Endothelial cell of umbilical vein (primary cell): ENCODE measurements around the gene IL18. TPM values are rescaled to one million over a fixed set of nuclear protein-coding genes. Genes with fewer than 3 reads are reported as not detected.

ENCODE experiments used
- BruUV-seq: library from RNA; stranded (reverse); fragments of 400-500 nt; replicated peaks from 2 replicates; lab custom pipeline; 2021; lab: Mats Ljungman, UMichigan
- CTCF ChIA-PET: fragments of 300-600, 350-600 bp; sonication (Branson Sonifier 250); formaldehyde crosslinking; loops from one replicate; lab custom pipeline; 2021; ENCODE audit warnings: antibody characterized with exemption, inconsistent platforms; lab: Charles Lee
- POLR2A ChIA-PET: fragments of 300-600, 350-600 bp; sonication (Branson Sonifier 250); formaldehyde crosslinking; loops from one replicate; lab custom pipeline; 2021; ENCODE audit warnings: antibody characterized with exemption, inconsistent platforms; lab: Charles Lee
- DNase-seq: peaks from one replicate; pipeline ENCODE4 v3.0.0-alpha.2; 2011; ENCODE audit warnings: low read depth, low spot score
- FAIRE-seq: peaks from 2 replicates; lab custom pipeline; 2011; peaks lifted over from hg19 to GRCh38; lab: Jason Lieb, UNC
- H2AFZ ChIP-seq: 2 replicates; pipeline ENCODE4 v1.6.0; 2012; ENCODE audit warnings: low read depth, low read length, control low read depth, inconsistent platforms
- H3K27ac ChIP-seq: 2 replicates; pipeline ENCODE4 v1.5.1; 2011; ENCODE audit warnings: low read depth, mild to moderate bottlenecking, control low read depth, low read length, moderate library complexity; ENCODE audit not compliant: insufficient read depth
- H3K27me3 ChIP-seq, 2 experiments: 2 replicates each; pipeline versions ENCODE4 v1.6.0 to v1.6.1; 2011; ENCODE audit warnings: low read length in 2 of 2, mixed read lengths in 1 of 2; ENCODE audit not compliant: control insufficient read depth in 2 of 2, insufficient read depth in 2 of 2
- H3K36me3 ChIP-seq, 2 experiments: 2 replicates in 1 of 2; 3 replicates in 1 of 2; pipeline ENCODE4 v1.5.1; 2011; ENCODE audit warnings: low read length in 2 of 2, mild to moderate bottlenecking in 1 of 2, moderate library complexity in 1 of 2; ENCODE audit not compliant: control insufficient read depth in 2 of 2, insufficient read depth in 2 of 2; ENCODE audit errors: extremely low read depth in 1 of 2
- H3K4me1 ChIP-seq: 3 replicates; pipeline ENCODE4 v1.5.1; 2011; ENCODE audit warnings: mild to moderate bottlenecking, low read length; ENCODE audit not compliant: control insufficient read depth, insufficient read depth; ENCODE audit errors: extremely low read depth
- H3K4me2 ChIP-seq: 2 replicates; pipeline ENCODE4 v1.6.1; 2011; ENCODE audit warnings: low read length, control low read depth, mixed read lengths; ENCODE audit not compliant: insufficient read depth
- H3K4me3 ChIP-seq, 3 experiments: fragments of 200-600 bp in 1 of 3; sonication (generic), shearing (Covaris generic) in 1 of 3; replicated peaks in 1 of 3; 2 replicates each; pipeline ENCODE4 v1.5.1; 2011 to 2016; ENCODE audit warnings: control low read depth in 3 of 3, low read length in 3 of 3, mild to moderate bottlenecking in 2 of 3, inconsistent platforms in 1 of 3, low read depth in 1 of 3, moderate library complexity in 1 of 3; ENCODE audit not compliant: insufficient read depth in 1 of 3
- H3K79me2 ChIP-seq: 2 replicates; pipeline ENCODE4 v1.6.0; 2012; ENCODE audit warnings: low read length, inconsistent platforms; ENCODE audit not compliant: control insufficient read depth, insufficient read depth
- H3K9ac ChIP-seq: replicated peaks from 2 replicates; pipeline ENCODE3; 2011; ENCODE audit warnings: low read length, control low read depth; ENCODE audit not compliant: insufficient read depth; ENCODE audit errors: extremely low read depth
- H3K9me1 ChIP-seq: replicated peaks from 3 replicates; pipeline ENCODE4 v1.6.0; 2011; ENCODE audit warnings: mild to moderate bottlenecking, low read length; ENCODE audit not compliant: control insufficient read depth, insufficient read depth; ENCODE audit errors: extremely low read depth
- H3K9me3 ChIP-seq: replicated peaks from 2 replicates; pipeline ENCODE4 v1.5.1; 2012; ENCODE audit warnings: low read length, inconsistent platforms; ENCODE audit not compliant: control insufficient read depth, insufficient read depth
- H4K20me1 ChIP-seq: replicated peaks from 2 replicates; pipeline ENCODE3; 2011; ENCODE audit warnings: mild to moderate bottlenecking, low read length; ENCODE audit not compliant: control insufficient read depth, insufficient read depth; ENCODE audit errors: extremely low read depth
- CTCF ChIP-seq, 2 donors: IDR thresholded peaks; 1 replicate in 1 of 2; 2 replicates in 1 of 2; pipeline ENCODE4 v1.5.1; 2011; ENCODE audit warnings: low read length in 2 of 2, mild to moderate bottlenecking in 2 of 2, moderate library complexity in 2 of 2, control low read depth in 1 of 2, inconsistent platforms in 1 of 2, low read depth in 1 of 2; ENCODE audit not compliant: insufficient read depth in 1 of 2; ENCODE audit errors: extremely low read depth in 1 of 2
- EZH2 ChIP-seq: IDR thresholded peaks from 2 replicates; pipeline ENCODE4 v1.6.1; 2012; ENCODE audit warnings: borderline replicate concordance, low read depth, mild to moderate bottlenecking, moderate library complexity, low read length, inconsistent platforms; ENCODE audit not compliant: severe bottlenecking
- FOS ChIP-seq: IDR thresholded peaks from 2 replicates; pipeline ENCODE4 v1.6.1; 2011; ENCODE audit warnings: mild to moderate bottlenecking, low read length, moderate library complexity, borderline replicate concordance; ENCODE audit not compliant: insufficient read depth
- GATA2 ChIP-seq: IDR thresholded peaks from 2 replicates; pipeline ENCODE4 v1.7.0; 2011; ENCODE audit warnings: low read depth, mild to moderate bottlenecking, moderate library complexity, mixed read lengths, low read length; ENCODE audit not compliant: insufficient read length, insufficient read depth
- JUN ChIP-seq: IDR thresholded peaks from 2 replicates; pipeline ENCODE4 v1.6.1; 2011; ENCODE audit warnings: borderline replicate concordance, low read depth; ENCODE audit not compliant: insufficient read length, insufficient read depth
- MAX ChIP-seq: IDR thresholded peaks from 2 replicates; pipeline ENCODE4 v1.6.1; 2011; ENCODE audit not compliant: insufficient read depth, insufficient read length
- MYC ChIP-seq: IDR thresholded peaks from one replicate; pipeline ENCODE4 v1.6.1; 2011; ENCODE audit warnings: mild to moderate bottlenecking, low read depth, low read length
- POLR2A ChIP-seq: IDR thresholded peaks from 2 replicates; pipeline ENCODE4 v1.6.1; 2012; ENCODE audit warnings: low read depth, mild to moderate bottlenecking, control low read depth, low read length
- POLR2AphosphoS5 ChIP-seq: IDR thresholded peaks from 2 replicates; pipeline ENCODE4 v1.6.1; 2012; ENCODE audit warnings: low read depth, mild to moderate bottlenecking, control low read depth, low read length, moderate library complexity; ENCODE audit not compliant: insufficient read depth
- dilution Hi-C: fragments of 300-500 bp; cut with MboI; formaldehyde crosslinking; loops from one replicate; pipeline ENCODE4 v1.15.0; 2019; ENCODE audit warnings: low sequenced_read_pairs; ENCODE audit not compliant: extremely low pct_ligation_motif_present
- intact Hi-C: fragments of 100-400 bp; cut with micrococcal nuclease; formaldehyde crosslinking; loops from one replicate; pipeline ENCODE4 v1.10.0; 2022
- polyA plus RNA-seq, 4 experiments: library from polyadenylated mRNA; depleted of rRNA in 3 of 4; stranded (reverse) in 3 of 4; unstranded in 1 of 4; fragments of >200 nt; gene quantifications; 2 replicates each; pipeline versions ENCODE4 v1.2.1 to v1.2.3, GENCODE V29; 2011 to 2012; ENCODE audit warnings: missing spikeins in 1 of 4
- total RNA-seq: library from RNA; stranded (reverse); gene quantifications from 2 replicates; pipeline ENCODE4 v1.2.3, GENCODE V29; 2021

IL18 gene
- total and polyA plus RNA-seq, 2 donors (not counting 3 experiments of a cell fraction or from before 2014, with no cell fraction given), result 0.73 to 1.5 TPM

- CTCF ChIA-PET, result interaction anchor here (0.7 to 3.4 kb wide), 5 partner anchors 15 to 241 kb away, joined by 3 to 68 read pairs (median 11); no protein-coding TSS in a partner anchor
- TF ChIP-seq FOS (peak; percentile 51), POLR2A (no peak)
- H3K4me3 ChIP-seq, result no peak overlapping the region
- no peak overlapping the region for H3K4me2 ChIP-seq
- H3K9ac ChIP-seq, result peak overlapping the region; percentile 27
- H3K27me3 ChIP-seq, result no peaks in the 10 kb centered on the region
- H3K9me1 ChIP-seq, result no peaks in the 10 kb centered on the region
- no peak overlapping the region for H3K27ac ChIP-seq
- intact Hi-C loops (no loop called here), dilution Hi-C loops (no loop called here)
- H3K36me3 ChIP-seq, result no peaks in the 10 kb centered on the region
- FAIRE-seq (no peak), DNase-seq (peak; percentile 38)
- H3K79me2 ChIP-seq, result no peaks in the 10 kb centered on the region
- no peaks in the 10 kb centered on the region for H4K20me1 ChIP-seq
- peaks cover 16% of the 10 kb centered on the region for H3K4me1 ChIP-seq
- POLR2A ChIA-PET, result interaction anchor here (1.0 kb wide), 1 partner anchor 52 kb away, joined by 3 read pairs; no protein-coding TSS in a partner anchor
- BruUV-seq, result no TSS peak
- H3K9me3 ChIP-seq, result no peaks in the 10 kb centered on the region
- H2AFZ ChIP-seq, result peak overlapping the region; percentile 49
These were observed 8.6 kb upstream of the IL18 start for GRCh38 chr11:112172362-112172994.

DNA sequence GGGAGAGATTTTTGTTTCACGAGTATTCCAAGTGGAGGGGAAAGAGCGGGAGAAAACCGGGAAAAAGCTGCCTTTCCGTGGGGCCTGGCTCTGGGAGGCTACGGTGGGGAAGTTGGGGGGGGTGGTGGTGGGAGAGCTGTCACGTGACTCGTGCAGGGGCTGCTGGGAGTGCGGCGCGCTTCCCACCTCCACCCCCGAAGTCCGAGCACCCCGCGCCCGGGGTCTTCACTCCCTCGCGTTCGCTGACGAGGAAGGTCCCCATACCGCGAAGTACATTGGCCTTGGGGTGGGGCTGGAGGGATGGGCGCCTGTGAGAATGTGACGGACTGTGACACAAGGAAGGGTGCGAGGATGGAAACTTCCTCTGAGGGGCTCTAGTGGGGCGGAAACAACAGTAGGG, 3.3 kb upstream of the IL18 start, which contains the start of gene TEX12:
TSS of gene TEX12 (plus strand) at position 228 of the 400 bp plus-strand sequence. CDS start 1,897 bp downstream, outside the sequence.
- ChIA-PET POLR2A (no interaction called here), CTCF (interaction anchor here (0.7 to 1.3 kb wide), 2 partner anchors 8 to 53 kb away, joined by 3 read pairs; partner anchors contain the start of gene BCO2)
- Histone ChIP-seq H4K20me1 (no peaks in the 10 kb centered on the region), H3K27ac (no peak within 1 kb of the TSS), H3K4me2 (no peak within 1 kb of the TSS), H3K4me3 (no peak within 1 kb of the TSS), H3K9me1 (no peaks in the 10 kb centered on the region), H3K4me1 (peaks cover 12% of the 10 kb centered on the region), H3K36me3 (no peaks in the 10 kb centered on the region), H3K79me2 (no peaks in the 10 kb centered on the region), H2AFZ (no peak within 1 kb of the TSS), H3K27me3 (no peaks in the 10 kb centered on the region), H3K9ac (no peak within 1 kb of the TSS), H3K9me3 (no peaks in the 10 kb centered on the region)
- intact Hi-C loops, result no loop called here
- dilution Hi-C loops, result no loop called here
- BruUV-seq, result no TSS peak
- TF ChIP-seq CTCF (IDR thresholded peaks at IDR 0.05; ENCODE audit: extremely low read depth in 1 of 2, insufficient read depth in 1 of 2, low read depth in 1 of 2, low read length in 2 of 2) (no peak), POLR2AphosphoS5 (no peak), POLR2A (no peak), EZH2 (no peak), FOS (no peak), JUN (no peak), GATA2 (no peak), MAX (no peak), MYC (no peak)
- DNase-seq, result no peak
- no peak for FAIRE-seq
